ENCODE results near the gene MT3.
A peak's percentile ranks its signal among the peaks of the same experiment; 100 is the strongest.
"Not testable (repeated sequence)": the region's sequence is repeated elsewhere in the genome, so short reads cannot be mapped to it uniquely, and the experiment has no call there.

The MT3 gene

DNA sequence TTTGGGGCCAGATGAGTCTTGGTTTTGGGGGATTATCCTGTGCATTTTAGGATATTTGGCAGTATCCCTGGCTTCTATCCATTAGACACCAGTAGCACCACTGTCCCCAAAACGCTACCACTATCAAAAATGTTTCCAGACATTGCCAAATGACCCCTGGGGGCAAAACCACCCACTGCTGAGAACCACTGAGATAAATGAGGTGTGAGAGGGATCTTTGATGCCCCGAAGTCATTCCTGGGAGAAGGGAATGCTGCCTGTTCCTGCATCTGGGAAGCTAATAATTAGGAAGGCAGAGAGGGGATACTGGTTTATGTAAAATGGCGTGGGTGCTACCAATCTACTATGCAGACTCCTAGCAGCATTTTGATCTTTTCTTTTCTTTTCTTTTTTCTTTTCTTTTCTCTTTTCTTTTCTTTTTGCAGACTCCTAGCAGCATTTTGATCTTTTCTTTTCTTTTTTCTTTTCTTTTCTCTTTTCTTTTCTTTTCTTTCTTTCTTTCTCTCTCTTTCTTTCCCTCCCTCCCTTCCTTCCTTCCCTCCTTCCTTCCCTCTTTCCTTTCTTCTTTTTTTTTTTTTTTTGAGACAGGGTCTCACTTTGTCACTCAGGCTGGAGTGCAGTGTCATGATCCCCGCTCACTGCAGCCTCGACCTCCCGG lies 8.8 kb upstream of the MT3 start:
- DNase-seq: no peak

DNA sequence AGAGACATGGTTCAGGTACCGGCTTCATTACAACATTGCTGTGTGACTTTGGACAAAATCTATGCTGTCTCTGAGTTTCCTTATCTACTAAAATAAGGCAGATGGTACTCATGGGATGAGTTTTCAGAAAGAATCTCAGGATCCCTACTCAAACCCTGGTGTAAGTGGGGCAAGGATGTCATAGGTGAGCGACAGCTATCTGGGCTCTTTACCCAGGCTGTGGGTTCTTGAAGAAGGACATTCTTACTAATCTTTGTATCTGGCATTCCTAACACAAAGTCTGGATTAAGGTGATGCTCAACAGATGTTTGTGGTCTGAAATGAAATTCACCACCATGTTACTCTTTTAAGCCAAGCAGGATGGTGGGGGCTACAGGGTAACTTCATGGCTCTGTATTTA lies 6.4 kb upstream of the MT3 start:
- DNase-seq: not testable (repeated sequence)

DNA sequence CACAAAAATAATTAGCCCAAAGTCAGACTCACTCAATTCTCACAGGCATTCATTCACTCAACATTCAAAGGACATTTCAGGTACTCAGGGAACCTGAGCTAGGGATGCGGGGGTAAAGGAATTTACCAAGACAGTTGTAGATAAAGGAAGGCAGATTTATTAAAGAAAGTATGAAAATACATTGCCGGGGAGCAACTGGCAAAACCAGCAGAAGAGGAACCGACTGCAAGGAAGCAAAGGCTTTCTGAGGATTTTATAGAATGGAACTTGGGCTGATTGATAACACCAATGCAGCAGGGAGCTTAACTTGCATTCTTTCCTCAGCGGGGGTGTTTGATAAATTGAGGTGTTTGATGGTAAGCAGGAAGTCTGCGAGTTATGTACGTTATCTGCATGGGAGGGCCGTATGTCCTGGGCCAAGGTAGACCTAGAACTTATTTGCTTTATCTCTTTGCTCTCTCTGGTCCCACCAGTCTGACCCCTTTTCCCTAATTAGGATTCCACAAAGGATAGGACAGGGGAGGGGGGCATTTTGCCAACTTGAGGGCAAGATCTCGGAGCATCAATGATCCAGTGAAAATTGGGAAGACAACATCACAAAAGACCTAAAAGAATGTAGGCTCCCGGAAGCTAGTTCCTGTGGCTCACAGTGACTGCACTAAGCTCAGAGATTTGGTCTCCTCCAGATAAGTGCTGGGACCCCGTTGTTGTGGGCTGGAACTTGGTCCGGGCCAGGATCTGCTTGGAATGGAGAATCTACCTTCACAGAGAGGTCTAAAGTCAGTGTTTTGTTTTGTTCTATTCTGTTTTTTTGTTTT lies 5.8 kb upstream of the MT3 start:
- DNase-seq: no peak

- DNase-seq: no peak
These were observed 5.1 kb upstream of the MT3 start for GRCh38 chr16:56584276-56584675.

DNA sequence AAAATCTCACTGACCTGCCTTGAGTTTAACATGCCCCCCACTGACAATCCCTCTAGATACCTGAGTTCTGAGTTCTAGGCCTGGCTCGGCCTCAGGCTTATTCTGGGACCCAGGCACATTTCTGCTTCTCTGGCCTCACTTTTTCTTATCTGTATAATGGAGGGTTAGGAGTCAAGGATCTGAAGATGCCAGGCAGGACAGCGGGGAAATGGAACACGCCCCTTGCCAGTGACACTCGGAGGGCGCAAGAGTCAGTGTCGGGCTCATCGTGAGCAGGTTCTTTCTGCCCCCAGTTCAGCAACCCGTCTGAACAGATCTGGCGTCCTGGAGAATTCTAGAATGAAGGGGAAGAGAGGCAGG lies 567 bp upstream of the MT3 start:
- DNase-seq: no peak

DNA sequence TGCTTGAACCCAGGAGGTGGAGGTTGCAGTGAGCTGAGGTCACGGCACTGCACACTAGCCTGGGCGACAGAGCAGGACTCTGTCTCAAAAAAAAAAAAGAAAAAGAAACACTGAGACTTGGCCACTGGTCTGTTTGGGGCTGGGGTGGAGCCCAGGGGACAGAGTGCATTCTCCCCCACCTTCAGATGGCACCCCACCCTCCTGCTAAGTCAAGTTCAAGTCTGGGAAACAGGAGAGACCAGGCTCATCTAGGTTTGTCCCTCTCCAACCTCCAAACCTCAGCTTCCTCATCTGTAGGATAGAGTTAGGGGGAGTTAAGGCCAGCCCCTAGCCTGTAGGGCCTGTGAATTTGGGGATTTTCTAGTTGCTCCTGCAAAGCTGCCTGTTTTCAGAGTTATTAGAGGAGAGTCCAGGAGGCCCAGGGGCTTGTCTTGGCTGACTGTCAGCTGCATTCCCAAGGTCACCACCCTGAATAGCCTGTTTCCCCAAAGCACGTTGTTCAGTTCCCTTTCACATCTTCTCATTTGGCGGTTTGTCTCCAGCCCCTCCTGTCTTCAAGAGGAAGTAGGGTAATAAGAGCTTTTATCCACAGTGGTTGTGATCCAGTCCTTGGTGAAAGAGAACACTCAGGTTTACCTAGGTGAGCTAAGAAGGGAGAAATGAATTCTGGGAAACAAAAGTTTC lies 2.2 kb downstream of the MT3 start:
- peak; percentile 62 to 64 for DNase-seq

DNA sequence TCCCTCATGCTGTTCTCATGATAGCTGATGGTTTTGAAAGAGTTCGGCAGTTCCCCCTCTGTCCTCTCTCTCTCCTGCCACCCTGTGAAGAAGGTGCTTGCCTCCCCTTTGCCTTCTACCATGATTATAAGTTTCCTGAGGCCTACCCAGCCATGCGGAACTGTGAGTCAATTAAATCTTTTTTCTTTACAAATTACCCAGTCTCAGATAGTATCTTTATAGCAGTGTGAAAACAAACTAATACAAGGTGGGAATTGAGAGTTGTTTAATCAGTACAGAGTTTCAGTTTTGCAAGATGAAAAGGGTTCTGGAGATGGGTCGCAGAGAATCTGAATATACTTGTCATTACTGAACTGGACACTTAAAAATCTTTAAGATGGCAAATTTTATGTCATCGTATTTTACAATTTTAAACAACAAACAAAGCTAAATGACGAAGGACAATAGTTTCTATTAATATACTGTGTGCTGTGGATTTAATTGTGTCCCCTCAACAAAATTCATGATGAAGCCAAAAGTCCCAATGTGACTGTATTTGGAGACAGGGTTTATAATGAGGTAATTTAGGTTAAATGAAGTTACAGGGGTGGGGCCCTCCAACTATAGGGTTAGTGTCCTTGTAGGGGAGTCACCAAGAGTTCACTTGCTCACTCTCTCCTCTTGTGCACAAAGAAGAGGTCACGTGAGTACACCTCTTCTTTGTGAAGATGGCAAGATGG lies 4.4 kb downstream of the MT3 start:
- DNase-seq: no peak

DNA sequence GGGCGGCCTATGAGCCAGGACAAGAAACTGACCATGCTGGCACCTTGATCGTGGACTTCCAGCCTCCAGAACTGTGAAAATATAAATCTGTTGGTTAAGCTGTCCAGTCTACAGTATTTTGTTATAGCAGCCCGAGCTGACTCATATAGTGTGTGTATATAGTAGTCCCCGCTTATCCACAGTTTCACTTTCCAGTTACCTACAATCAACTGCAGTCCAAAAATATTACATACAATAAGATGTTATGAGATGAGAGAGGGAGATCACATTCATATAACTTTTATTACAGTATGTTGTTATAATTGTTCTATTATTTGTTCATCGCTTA lies 4.9 kb downstream of the MT3 start:
- no peak for DNase-seq

- DNase-seq: peak; percentile 38 to 52
These were observed 11.2 kb downstream of the MT3 start for GRCh38 chr16:56600398-56600999.

GRCh38 chr16:56601325-56601724 lies 12.0 kb downstream of the MT3 start:
- DNase-seq: no peak

GRCh38 chr16:56603589-56603988 lies 14.3 kb downstream of the MT3 start:
- DNase-seq: peak; percentile 28 to 34

DNA sequence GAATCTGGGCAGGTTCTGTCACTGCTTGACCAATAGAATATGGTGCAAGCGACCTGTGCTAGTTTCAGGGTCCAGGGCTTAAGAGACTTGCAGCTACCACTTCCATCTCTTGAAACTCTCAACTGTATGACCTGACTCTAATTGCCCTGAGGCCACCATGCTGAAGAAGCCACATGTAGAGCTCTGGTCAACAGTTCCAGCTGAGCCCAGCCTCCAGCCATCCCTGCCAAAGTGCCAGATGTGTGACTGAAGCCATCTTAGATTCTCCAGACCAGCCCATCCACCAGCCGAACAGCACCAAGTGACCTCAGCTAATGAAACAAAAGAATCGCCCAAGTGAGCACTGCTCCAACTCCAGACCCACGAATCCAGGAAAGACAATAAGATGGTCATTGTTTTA lies 15.6 kb downstream of the MT3 start:
- no peak for DNase-seq

- no peak for DNase-seq
These were observed 16.1 kb downstream of the MT3 start for GRCh38 chr16:56605475-56605874.

DNA sequence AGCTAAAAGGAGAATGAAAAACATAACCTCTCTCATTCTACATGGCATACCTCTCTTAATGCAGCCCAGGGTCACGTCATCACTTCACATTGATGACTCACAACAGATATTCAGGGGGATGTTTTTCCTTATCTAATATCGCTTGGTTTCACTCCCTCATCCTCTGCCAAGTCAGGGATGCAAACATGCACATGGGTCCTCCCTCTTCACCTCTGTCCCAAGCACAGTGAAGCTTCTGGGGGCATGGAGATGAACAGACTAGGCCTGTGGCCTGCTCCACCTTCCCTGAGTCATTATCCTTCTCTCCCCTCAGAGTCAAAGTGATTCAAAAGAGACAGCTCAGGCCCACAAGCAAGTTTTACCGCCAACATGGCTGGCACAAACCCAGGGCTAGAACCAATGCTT lies 16.7 kb downstream of the MT3 start:
- no peak for DNase-seq

DNA sequence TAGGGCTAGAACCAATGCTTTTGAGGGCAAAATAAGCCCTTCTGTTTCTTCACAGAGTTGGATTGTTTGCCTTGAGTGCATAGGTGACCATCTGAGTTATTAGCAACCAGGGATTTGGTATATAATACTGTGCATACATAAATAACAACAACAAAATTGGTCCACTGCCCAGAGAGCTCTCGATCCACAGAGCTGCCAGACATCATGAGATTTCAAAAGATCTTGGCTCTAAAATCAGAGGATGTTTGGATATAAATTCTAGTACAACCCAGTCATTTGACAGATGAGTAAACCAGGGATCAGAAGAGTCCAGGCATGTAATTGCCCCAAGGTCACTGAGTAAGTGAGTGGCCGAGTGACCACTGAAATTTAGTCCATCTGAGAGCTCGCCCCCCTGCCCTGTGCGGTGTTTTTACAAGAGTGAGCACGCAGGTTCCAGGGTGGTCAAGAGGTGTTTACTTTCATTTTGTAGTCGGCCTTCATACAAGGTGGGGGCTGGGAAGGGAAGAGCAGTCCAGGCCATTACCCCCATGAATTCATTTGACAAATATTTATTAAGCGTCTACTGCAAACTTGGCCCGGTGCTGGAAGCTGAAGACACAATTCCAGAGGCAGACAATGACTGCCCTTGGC lies 17.3 kb downstream of the MT3 start:
- no peak for DNase-seq

- DNase-seq: no peak
These were observed 17.8 kb downstream of the MT3 start for GRCh38 chr16:56607109-56607618.

DNA sequence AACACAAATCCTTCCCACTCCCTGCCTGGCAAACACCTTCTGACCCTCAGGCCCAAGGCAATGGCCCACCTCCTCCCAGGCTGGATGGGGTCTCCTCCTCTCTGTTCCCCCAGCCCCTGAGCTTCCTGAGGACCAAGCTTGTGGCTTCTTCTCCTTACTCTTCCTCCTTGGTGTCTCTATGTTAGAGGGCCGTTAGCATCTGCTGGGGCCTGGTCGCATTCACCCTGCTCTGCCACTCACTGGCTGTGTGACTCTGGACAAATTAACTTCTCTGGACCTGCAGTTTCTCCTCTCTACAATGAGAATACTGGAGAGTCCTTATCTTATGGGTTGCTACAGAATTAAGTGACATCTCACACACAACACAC lies 18.3 kb downstream of the MT3 start:
- no peak for DNase-seq

DNA sequence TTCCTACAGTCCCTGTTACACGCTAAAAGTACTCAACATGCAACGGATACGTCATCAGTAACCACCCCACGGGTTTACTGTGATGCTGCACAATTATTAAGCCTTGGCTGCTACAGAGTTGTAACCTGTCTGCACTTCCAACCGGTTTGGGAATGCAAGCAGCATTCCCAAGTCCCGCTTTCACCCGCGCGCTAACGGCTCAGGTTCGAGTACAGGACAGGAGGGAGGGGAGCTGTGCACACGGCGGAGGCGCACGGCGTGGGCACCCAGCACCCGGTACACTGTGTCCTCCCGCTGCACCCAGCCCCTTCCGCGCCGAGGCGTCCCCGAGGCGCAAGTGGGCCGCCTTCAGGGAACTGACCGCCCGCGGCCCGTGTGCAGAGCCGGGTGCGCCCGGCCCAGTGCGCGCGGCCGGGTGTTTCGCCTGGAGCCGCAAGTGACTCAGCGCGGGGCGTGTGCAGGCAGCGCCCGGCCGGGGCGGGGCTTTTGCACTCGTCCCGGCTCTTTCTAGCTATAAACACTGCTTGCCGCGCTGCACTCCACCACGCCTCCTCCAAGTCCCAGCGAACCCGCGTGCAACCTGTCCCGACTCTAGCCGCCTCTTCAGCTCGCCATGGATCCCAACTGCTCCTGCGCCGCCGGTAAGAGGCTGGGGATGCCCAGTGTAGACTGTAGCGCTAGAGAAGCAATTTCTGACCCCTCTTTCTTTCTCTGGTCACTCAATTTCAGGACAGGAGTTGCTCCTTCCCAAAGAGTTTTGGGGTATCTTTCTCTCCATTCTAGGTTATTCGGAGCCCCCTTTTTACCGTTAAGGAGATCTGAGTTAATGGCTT lies 18.9 kb downstream of the MT3 start, which contains the start of gene MT2A:
MT2A (plus strand) TSS at position 542 of the 833 bp plus-strand sequence; CDS start at position 614, 72 bp downstream.
- DNase-seq: peak; percentile 96 to 98

DNA sequence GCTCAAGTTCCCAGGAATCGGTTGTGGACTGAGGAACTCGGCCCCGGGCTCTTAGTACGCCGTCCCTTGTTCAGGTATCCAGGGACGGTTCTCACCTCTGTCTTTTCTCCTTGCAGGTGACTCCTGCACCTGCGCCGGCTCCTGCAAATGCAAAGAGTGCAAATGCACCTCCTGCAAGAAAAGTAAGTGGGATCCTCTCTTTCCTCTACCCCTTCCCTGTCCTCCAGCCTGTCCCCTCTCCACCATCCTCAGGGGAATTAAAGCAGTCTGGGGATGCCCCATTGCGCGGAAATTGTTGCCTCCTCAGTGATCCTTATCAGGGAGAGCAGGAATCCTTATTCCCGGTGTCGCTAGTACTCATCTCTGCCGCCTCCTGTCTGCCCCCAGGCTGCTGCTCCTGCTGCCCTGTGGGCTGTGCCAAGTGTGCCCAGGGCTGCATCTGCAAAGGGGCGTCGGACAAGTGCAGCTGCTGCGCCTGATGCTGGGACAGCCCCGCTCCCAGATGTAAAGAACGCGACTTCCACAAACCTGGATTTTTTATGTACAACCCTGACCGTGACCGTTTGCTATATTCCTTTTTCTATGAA lies 19.6 kb downstream of the MT3 start:
- no peak for DNase-seq

GRCh38 chr16:56609463-56609921 lies 20.2 kb downstream of the MT3 start:
- DNase-seq: peak; percentile 87 to 90
